Activated CD8-positive, alpha-beta memory T cell treated with anti-CD3 and anti-CD28 coated beads for 1 hour (primary cell): ENCODE data around the gene CENPN.

Source experiments
- DNase-seq, 2 donors: peaks; one replicate each; pipeline ENCODE4 v3.0.0-alpha.2; 2020; ENCODE audit warnings: low read depth in 1 of 2; ENCODE audit errors: extremely low read depth in 1 of 2

CENPN gene

DNA sequence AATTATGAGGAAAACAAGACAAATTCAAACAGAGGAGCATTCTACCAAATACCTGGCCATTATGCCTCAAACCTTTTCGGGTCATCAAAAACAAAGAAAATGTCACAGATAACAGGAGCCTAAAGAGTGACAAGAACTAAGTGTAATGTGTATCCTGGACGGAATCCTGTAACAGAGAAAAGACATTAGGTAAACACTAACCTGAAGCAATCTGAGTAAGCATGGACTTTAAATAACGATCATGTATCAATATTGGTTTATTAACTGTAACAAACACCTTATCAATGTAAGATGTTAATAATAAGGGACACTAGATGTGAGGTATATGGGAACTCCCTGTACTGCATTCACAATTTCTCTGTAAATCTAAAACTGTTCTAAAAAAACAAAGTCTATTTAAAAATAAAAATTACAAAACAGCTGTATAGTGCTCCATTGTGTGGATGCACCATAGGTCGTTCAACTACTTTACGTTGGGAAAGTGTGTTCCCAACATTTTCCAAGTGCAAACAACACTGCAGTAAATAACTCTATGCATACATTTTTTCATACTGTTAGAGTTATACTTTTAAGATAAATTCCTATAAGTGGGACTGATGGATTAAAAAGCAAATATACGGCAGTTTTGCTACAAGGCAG lies 15.1 kb upstream of the CENPN start:
- DNase-seq, result no peak

DNA sequence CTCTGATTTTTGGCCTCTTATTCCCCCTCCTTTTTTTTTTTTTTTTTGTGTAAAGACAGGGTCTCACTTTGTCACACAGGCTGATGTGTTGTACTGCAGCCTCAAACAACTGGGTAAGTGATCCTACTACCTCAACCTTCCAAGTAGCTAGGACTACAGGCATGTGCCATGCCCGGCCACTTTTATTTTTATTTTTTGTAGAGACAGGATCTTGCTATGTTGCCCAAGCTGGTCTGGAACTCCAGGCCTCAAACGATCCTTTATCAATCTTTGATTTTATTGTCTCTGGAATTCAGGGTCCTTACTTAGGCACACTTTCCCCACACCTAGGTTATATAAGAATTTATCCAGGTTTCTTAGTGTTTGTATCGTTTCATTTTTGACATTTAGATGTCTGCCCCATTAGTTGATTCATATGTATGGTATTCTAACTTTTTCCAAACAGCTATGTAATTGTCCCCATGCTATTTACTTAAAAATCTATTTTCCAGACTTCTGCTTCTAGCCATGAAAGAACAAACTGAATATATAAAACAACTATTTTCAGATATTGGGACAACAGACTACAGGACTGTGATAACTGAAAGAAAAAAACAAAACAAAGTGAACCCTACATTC lies 14.2 kb upstream of the CENPN start:
- DNase-seq, result no peak

DNA sequence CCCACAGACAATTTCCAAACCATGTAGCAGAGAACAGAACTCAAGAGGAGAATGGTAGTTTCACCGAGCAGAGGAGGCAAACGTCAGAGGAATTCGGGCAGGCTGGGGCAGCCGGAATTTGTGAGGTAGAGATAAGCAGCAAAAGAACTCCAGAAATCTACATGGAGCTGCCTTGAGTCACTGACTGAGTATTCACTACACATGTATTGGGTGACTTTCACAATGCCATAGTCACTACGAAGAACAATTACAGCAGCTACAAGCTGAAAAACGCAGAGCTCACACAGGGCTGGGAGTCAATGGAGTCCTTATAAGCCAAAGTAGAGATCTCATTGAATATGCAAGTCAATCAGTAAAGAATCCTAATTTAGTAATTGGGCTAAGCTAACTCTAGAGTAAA lies 13.7 kb upstream of the CENPN start:
- no peak for DNase-seq

DNA sequence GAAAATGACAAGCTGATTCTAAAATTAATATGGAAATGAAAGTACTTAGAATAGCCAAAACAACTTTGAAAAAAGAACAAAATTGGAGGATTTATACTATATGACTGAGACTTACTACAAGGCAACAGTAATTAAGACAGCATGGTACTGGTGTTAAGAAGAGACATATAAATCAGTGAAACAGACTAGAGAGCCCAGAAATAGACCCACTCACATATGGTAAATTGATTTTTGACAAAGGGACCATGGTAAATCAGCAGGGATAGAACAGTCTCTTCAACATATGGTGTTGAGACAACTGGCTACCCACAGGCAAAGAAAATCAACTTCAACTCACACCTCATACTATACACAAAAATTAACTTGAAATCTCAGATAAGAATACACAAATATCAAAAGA lies 13.2 kb upstream of the CENPN start:
- no peak for DNase-seq

DNA sequence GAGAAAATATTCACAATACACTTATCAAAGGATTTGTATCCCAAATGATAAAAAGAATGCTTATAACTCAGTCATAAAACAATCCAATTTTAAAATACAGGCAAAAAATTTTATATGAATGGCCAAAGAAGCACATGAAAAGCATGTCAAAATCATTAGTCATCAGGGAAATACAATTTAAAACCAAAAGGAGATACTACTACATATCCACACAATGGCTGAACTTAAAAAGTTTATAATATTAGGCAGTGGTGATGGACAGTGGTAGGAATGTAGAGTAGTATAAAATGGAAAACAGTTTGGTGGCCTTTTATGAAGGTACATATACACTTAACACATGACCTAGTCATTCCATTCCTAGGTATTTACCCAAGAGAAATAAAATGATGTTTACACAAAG lies 12.6 kb upstream of the CENPN start:
- no peak for DNase-seq

DNA sequence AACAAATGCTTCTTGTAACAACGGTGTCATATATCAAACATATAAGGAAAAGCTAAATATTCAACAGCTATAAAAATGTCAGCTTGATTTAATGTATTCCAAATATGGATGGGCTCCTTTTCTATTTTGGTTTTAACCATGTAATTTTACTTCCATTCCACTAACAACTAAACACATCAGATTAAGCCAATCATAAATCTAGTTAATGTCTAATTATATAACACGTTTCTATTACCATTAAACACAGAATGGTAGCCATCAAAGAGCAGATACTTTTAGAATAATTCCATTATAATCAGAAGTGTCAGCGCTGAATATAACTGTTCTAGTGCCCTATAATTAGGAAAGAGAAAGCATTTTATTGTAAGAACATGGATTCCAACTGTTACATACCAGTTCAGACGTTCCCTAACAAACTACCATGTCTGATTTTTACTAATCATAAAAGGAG lies 10.3 kb upstream of the CENPN start:
- no peak for DNase-seq

DNA sequence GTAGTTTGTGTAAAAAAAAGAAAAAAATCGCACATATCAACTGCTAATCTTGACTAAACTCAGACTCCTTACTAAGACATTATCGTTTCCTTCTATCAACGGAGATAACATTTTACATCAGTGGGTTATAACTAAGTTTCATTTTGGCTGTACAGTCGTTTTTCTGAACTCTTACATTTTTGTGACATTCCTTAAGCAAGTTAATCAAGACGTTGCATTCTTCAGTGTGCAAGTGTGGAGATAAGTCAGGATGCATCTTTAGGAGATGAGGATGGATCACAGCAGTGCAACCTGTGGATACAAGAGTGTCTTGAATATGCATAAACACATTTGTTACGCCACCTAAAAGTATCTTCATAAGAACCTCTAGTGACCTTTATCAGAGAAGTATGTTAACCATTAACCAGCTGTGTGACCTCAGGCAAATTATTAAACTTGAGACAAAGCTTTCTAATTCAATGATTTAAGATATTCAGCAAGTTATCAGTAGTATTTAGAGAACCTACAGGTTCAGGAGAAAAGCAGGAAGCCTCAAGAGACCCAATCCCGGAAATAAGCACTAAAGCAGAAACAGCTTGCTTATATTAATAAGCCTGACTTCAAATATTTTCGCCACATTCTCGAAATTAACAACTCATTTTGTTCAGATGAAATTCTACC lies 9.7 kb upstream of the CENPN start:
- DNase-seq, result no peak

DNA sequence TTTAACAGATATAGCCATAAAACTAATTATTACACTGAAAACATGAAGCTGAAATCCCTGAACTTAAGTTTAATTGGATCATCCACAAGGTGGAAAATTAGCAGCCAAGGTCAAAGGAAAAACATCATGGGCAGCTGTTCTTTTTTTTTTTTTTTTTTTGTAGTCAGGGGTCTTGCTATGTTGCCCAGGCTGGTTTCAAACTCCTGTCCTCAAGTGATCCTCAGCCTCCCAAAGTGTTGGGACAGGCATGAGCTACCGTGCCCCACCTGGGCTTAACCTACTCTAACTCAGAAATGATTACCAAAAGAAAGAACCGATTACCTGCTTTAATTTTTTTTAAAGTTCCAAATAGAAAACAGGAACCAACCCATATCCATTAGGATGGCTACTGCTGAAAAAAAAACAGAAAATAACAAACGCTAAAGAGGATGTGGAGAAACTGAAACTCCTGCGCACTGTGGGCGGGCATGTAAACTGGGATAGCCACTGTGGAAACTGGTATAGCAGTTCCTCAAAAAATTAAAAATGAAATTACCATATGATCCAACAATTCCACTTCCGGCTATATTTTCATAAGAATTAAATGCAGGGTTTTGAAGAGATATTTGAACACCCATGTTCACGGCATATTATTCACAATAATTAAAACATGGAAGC lies 8.9 kb upstream of the CENPN start:
- DNase-seq, result no peak

DNA sequence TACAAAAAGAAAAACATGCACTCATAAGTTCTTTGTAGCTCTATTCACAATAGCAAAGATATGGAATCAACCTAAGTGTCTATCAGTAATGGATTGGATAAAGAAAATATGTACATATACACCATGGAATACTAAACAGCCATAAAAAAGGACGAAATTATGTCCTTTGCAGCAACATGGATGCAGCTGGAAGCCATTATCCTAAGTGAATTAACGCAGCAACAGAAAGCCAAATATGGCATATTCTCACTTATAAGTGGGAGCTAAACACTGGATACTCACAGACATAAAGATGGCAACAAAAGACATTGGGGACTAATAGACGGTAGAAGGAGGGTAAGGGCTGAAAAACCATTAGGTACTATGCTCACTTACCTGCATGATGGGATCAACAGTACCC lies 6.1 kb upstream of the CENPN start:
- DNase-seq, result no peak

DNA sequence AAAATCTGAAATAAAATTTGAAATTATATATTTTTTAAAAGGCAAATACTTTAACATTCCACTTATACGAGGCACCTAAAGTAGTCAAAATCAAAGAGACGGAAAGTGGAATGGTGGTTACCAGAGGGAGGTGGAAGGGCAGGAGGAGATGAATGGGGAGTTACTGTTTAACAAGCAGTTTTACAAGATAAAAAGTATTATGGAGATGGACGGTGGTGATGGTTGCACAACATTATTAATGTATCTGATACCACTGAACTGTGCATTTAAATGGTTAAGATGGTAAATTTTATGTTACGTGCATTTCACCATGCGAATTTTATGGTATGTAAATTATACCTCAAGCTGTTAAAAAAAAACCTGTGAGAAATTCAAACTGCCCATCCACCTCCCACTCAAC lies 5.7 kb upstream of the CENPN start:
- DNase-seq, result no peak

DNA sequence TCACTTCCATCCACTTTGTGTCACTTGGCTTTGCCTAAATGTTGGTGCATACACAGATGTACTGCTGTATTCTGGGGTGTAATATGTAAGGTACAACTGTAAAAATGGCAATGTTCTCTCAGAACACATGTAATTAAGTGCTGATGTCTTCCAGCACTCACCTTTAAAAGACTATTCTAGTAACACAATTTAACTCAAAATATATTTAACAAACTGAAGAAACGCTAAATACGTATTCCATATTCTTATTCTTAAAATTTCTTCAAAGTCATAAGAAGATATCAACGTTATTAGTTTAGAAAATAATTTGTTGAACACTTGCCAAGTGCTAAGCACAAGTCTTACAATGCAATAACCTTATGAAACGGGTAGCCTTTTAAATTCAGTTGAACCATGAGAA lies 4.0 kb upstream of the CENPN start:
- DNase-seq, result no peak

DNA sequence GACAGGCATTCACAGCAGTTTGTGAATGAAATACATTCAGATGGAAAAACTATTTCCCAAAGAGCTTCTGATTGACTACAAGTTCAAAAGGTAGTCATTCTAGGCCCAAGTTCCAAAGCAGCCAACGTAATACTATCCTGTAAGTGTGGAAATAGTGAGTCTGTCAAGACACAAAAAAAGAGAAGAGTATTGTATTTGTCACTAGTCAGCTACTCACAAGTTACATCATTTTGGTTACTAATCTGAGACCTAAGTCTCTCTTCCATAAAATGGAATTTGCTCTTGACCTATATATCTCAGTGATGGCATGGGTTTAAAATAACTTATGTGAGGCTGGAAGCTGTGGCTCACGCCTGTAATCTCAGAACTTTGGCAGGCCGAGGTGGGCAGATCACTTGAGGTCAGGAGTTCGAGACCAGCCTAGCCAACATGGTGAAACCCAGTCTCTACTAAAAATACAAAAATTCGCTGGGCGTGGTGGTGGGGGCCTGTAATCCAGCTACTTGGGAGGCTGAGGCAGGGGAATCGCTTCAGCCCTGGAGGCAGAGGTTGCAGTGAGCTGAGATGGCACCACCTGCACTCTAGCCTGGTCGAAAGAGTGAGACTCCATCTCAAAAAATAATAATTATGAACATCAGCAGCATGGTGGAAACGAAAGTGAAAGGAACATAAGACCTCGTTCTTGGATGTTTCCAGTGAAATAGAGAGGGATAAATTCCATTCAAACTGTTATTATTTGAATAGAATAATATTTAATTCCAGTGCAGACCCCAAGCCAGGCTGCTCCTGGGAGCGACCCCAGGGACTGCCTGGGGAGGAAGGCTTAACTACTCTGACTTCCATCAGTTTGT lies 3.2 kb upstream of the CENPN start:
- no peak for DNase-seq

DNA sequence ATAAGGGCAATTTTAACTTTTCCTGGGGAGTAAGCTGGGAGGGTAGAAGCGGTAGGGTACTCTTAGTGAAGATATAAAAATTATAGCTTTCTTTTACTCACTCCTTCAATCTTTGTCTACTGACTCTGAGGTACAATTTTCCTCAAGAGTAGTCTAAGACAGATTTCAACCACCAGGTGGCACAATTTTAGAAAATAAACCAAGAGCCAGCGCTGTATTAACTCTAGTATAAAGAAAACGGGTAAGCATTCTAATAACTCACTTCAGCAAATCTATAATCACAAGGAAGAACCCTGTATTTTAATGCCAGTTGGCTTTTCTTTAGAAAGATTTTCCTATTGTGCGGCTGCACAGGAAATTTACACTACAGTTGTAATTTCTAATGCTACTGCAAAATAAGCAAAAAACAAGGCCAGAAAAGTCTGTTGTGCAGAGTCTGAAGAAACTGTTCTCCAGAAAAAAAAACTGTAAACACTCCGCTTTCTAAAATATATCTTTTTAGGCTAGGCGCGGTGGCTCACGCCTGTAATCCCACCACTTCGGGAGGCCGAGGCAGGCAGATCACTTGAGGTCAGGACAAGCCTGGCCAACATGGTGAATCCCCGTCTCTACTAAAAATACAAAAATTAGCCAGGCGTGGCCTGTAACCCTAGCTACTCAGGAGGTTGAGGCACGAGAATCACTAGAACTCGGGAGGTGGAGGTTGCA lies 2.2 kb upstream of the CENPN start:
- DNase-seq, result no peak

DNA sequence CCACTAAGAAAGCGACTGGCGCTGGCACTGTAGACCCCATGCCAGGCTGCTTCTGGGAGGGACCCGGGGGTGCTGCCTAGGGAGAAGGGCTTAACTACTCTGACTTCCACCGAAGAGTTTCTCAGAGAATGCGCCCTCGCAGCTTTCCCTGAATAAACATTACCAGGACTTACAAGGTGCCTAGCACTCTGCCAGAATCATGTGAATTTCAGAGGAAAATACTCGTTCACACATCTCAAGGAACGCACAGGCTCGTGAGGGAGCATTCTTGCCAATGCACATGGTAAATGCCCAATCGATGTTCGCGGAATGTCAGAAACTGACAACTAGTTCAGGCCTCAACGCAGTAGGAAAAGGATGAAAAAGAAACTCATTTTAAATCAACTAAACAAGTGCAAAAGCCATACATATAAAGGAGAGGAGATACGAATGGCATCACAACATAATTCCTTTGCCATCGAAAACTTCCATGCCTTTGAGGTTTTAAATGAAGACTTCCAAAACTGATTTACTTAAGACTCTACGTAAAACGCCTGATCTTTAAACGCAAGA lies 1.3 kb upstream of the CENPN start:
- no peak for DNase-seq

DNA sequence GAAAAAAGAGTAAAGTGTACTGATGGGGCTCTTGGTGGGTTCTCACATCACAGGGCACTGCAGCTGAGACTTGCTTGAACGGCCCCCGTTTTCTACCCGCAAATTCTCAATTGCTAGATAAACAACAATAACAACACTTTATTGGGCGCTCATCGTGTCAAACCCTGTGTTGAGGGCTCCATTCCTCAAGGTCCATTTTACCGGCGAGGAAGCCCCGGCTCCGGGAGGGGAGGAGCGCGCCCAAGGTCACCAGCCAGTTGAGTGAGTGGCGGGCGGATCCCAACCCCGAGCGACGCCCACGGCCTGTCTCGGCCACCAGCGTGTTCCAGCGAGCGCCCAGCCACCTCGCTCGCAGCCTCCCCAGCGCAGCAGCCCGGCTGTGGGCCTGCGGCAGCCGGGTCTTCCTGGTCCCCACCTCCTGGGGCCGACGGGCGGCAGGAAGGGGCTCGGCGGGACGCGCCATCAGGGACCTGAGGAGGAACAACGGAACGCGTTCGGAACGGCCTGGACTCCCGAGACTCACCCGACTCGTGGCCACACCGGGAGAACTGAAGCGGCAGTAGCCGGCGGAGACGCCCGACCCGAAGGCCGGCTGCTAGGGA lies 702 bp upstream of the CENPN start:
- peak; percentile 22 to 47 for DNase-seq

DNA sequence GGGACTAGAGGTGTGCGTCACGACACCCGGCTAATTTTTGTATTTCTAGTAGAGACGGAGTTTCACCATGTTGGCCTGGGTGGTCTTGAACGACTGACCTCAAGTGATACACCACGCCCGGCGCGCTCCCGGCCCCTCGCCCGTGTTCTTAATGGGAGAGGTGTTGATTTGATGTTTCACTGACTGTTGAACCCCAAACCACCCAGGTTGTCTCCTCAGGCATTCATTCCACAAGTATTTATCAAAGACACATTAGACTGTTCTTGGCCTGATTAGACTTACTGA lies 1.4 kb downstream of the CENPN start:
- DNase-seq, result no peak

DNA sequence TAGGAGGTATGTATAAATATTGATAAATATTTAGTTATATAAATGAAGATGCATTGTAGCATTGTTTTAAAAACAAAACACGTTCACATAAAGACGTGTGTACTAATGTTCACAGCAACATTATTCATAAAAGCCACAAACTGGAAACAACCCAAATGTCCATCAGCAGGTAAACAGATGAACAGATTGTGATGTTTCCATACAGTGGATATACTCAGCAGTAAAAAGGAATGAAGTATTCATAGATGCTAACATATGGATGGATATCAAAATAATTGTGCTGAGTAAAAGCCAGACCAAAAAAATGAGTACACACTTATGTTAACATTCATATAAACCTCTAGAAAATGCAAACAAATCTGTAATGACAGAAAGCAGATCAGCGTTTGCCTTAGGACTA lies 6.0 kb downstream of the CENPN start:
- no peak for DNase-seq

DNA sequence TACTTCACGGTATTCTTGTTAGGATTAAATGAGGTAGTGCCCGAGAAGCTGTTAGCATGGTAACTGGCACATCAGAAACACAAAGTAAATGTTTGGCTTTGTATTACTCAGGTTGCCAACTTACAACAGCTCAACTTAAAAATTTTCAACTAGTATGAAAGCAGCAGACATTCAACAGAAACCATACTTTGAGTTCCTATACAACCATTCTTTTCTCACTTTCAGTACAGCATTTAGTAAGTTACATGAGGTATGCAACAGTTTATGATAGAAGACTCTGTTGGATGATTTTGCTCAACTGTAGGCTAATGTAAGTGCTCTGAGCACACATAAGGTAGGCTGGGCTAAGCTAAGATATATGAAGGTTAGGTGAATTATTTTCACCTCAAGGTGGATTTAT lies 7.7 kb downstream of the CENPN start:
- no peak for DNase-seq

DNA sequence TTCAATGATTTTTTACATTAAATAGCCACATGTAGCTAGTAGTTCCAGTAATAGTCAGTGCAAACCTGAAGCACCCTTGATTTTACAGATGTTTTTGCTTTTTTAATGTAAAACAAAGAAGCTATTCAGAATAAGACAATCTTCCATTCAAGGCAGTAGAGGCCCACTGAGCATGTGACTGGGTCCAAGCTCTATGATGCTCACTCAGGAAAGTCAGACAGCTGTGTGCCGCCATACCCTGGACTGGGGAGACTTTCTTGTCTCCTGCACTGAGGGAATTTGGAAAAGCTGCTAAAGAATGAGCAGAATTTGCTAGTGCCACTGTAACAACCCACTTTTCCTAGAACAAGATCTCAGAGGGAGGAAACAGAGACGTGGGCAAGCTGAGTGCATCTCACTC lies 11.5 kb downstream of the CENPN start:
- DNase-seq, result no peak

DNA sequence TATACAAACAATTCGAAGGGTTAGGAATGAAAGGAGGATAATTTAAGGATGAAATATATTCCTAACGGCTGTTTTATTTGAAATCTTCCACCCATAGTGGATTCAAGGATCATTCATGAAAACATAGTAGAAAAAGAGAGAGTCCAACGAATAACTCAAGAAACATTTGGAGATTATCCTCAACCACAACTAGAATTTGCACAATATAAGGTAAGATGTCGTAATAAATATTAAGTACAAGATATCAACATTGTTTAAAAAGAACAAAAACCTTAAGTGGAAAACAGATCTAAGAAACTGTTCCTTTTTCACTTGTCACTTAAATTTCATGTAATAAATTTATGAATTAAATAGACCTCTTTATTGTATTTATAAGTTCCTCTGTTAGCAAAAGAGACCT lies 19.4 kb downstream of the CENPN start:
- DNase-seq, result no peak
